ENCODE measurements around the gene SLC22A2.

SLC22A2 gene

GRCh38 chr6:160269771-160270170 lies 11.2 kb upstream of the SLC22A2 start:
- no peak for TF ChIP-seq CTCF (IDR thresholded peaks at IDR 0.05; ENCODE audit: borderline replicate concordance, control extremely low read depth, extremely low read depth, insufficient read depth, missing control alignments)
- in situ Hi-C loops (cut with MboI; ENCODE audit: low sequenced_read_pairs, unreplicated experiment), result no loop called here

DNA sequence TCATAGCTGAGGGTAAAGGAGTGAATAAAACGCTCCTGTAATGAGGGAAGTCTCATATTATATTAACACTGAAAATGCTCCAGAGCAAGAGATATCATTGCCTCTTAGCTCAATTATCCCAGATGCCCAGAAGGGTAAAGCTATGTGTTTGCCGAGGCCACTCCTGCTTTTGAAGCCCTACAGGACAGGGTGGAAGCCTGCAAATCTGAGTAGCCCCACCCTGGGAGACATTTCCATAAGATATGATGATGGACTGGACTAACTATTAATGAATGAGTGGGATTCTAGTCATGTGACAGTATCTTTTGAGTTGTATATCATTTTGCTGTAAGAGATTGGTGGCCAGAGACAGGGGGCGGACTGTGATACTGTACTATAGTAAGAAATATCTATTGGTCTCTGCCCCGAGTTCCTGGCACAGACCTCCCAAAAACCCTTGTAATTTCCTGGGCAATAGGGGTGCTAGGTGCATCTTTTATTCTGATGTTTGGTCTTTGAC lies 10.5 kb upstream of the SLC22A2 start:
- in situ Hi-C loops (cut with MboI; ENCODE audit: low sequenced_read_pairs, unreplicated experiment), result no loop called here
- no peak for TF ChIP-seq CTCF (IDR thresholded peaks at IDR 0.05; ENCODE audit: borderline replicate concordance, control extremely low read depth, extremely low read depth, insufficient read depth, missing control alignments)
- DNase-seq (ENCODE audit: low spot score), result no peak

More at GRCh38 chr6:160269771-160270170, 11.2 kb upstream of the SLC22A2 start:
- DNase-seq (ENCODE audit: low spot score), result no peak

GRCh38 chr6:160267102-160267501 lies 8.5 kb upstream of the SLC22A2 start:
- in situ Hi-C loops (cut with MboI; ENCODE audit: low sequenced_read_pairs, unreplicated experiment), result no loop called here
- DNase-seq (ENCODE audit: low spot score), result no peak
- no peak for TF ChIP-seq CTCF (IDR thresholded peaks at IDR 0.05; ENCODE audit: borderline replicate concordance, control extremely low read depth, extremely low read depth, insufficient read depth, missing control alignments)

GRCh38 chr6:160265869-160266476 lies 7.4 kb upstream of the SLC22A2 start:
- no peak for DNase-seq (ENCODE audit: low spot score)
- no peak for TF ChIP-seq CTCF (IDR thresholded peaks at IDR 0.05; ENCODE audit: borderline replicate concordance, control extremely low read depth, extremely low read depth, insufficient read depth, missing control alignments)
- in situ Hi-C loops (cut with MboI; ENCODE audit: low sequenced_read_pairs, unreplicated experiment), result no loop called here

GRCh38 chr6:160264061-160264612 lies 5.5 kb upstream of the SLC22A2 start:
- DNase-seq (ENCODE audit: low spot score), result no peak
- in situ Hi-C loops (cut with MboI; ENCODE audit: low sequenced_read_pairs, unreplicated experiment), result no loop called here
- TF ChIP-seq CTCF (IDR thresholded peaks at IDR 0.05; ENCODE audit: borderline replicate concordance, control extremely low read depth, extremely low read depth, insufficient read depth, missing control alignments), result no peak

DNA sequence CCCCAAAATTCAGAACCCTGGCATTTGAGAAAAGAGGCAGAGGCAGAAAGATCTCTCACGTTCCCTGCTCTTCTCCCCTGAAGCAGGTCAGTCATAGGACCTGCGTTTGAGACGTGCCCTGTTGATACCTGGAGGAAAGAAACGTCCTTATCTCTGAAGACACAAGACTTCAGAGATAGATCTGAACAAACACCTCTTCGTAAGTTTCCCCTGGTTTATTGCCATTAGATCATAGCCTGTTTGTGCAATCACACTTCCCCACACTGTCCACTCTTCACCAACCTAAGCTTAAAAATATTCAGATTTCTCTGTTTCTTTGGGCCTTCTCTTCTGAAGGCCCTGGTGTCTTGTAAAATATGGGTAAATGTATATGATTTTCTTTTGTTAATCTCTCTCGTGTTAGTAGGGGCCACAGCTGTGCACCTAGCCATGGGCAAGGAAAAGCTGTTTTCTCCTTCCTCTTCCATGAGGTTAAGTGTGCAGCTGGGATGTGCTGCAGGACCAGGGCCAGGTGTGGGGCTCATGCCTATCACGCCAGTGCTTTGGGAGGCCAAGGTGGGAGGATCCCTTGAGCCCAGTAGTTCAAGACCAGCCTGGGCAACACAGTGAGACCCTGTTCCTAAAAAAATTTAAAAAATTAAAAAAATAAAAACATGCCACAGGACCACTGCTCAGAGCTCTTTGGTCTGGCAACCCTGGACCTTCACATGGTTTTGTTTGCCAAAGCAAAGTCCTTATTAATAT lies 4.7 kb upstream of the SLC22A2 start:
- DNase-seq (ENCODE audit: low spot score), result no peak
- TF ChIP-seq CTCF (IDR thresholded peaks at IDR 0.05; ENCODE audit: borderline replicate concordance, control extremely low read depth, extremely low read depth, insufficient read depth, missing control alignments), result no peak
- in situ Hi-C loops (cut with MboI; ENCODE audit: low sequenced_read_pairs, unreplicated experiment), result no loop called here
